HepG2 (cell line): ENCODE data around the gene POMGNT2. TPM values are rescaled to one million over a fixed set of nuclear protein-coding genes. Genes with fewer than 3 reads are reported as not detected.

Experiments
- ATAC-seq: fragments of 200-7000 bp; cut with Tn5 transposase; 3 replicates; pipeline ENCODE4 v1.9.1; 2020; ENCODE audit warnings: mild to moderate bottlenecking, moderate library complexity
- BruUV-seq: library from RNA; stranded (reverse); fragments of 400-500 nt; replicated peaks from 2 replicates; lab custom pipeline; 2021; lab: Mats Ljungman, UMichigan
- CTCF ChIA-PET: fragments of 300-600 bp; formaldehyde crosslinking; extraction: SDS; loops from one replicate; lab custom pipeline; 2021; ENCODE audit warnings: low total read pairs, inconsistent platforms, low intra/inter-chr PET ratio; lab: Yijun Ruan, JAX
- POLR2A ChIA-PET: fragments of 350-600 bp; sonication (Branson Sonifier 250); formaldehyde crosslinking; loops from one replicate; lab custom pipeline; 2020; ENCODE audit warnings: antibody characterized with exemption, inconsistent platforms; lab: Yijun Ruan, JAX
- DNase-seq: peaks from one replicate; pipeline ENCODE4 v3.0.0-alpha.2; 2015; ENCODE audit warnings: low spot score
- FAIRE-seq: peaks from 3 replicates; lab custom pipeline; 2011; peaks lifted over from hg19 to GRCh38; lab: Jason Lieb, UNC
- H2AFZ ChIP-seq: one replicate; pipeline ENCODE4 v1.6.1; 2011; ENCODE audit warnings: low read length, inconsistent platforms
- H3K27ac ChIP-seq: fragments of 300-600 bp; 3 replicates; pipeline ENCODE4 v1.8.0; 2011; ENCODE audit warnings: mixed run types, mild to moderate bottlenecking, mixed read lengths, low read length, inconsistent platforms; ENCODE audit not compliant: insufficient read depth; ENCODE audit errors: extremely low read length
- H3K27me3 ChIP-seq, 2 experiments: fragments of 200-600 bp in 1 of 2; 2 replicates in 1 of 2; 3 replicates in 1 of 2; pipeline versions ENCODE4 v1.6.0 to v1.8.0; 2011; ENCODE audit warnings: low read length in 2 of 2, mild to moderate bottlenecking in 2 of 2, moderate library complexity in 2 of 2, inconsistent platforms in 1 of 2; ENCODE audit not compliant: insufficient read depth in 2 of 2, control insufficient read depth in 1 of 2
- H3K36me3 ChIP-seq, 2 experiments: fragments of 200-600 bp in 1 of 2; replicated peaks in 1 of 2; 2 replicates in 1 of 2; 3 replicates in 1 of 2; pipeline versions ENCODE4 v1.5.1 to v1.8.0; 2011; ENCODE audit warnings: low read length in 2 of 2, inconsistent platforms in 1 of 2; ENCODE audit not compliant: insufficient read depth in 2 of 2, control insufficient read depth in 1 of 2
- H3K4me1 ChIP-seq: 2 replicates; pipeline ENCODE4 v1.5.1; 2012; ENCODE audit warnings: low read length, inconsistent platforms; ENCODE audit not compliant: insufficient read depth
- H3K4me2 ChIP-seq: 2 replicates; pipeline ENCODE4 v1.6.0; 2011; ENCODE audit warnings: low read depth, low read length, inconsistent platforms
- H3K4me3 ChIP-seq, 3 experiments: fragments of 200-600 bp in 1 of 3; sonication (generic), shearing (Covaris generic) in 1 of 3; replicated peaks in 1 of 3; 2 replicates each; pipeline ENCODE4 v1.5.1; 2011 to 2016; ENCODE audit warnings: low read length in 3 of 3, inconsistent platforms in 2 of 3, low read depth in 2 of 3, mild to moderate bottlenecking in 2 of 3, control low read depth in 1 of 3, mixed read lengths in 1 of 3; ENCODE audit not compliant: insufficient read depth in 1 of 3
- H3K79me2 ChIP-seq: one replicate; pipeline ENCODE4 v1.6.1; 2011; ENCODE audit warnings: low read length, inconsistent platforms; ENCODE audit not compliant: insufficient read depth
- H3K9ac ChIP-seq: 2 replicates; pipeline ENCODE4 v1.6.0; 2011; ENCODE audit warnings: mild to moderate bottlenecking, low read depth, low read length, inconsistent platforms; ENCODE audit not compliant: insufficient read depth
- H3K9me3 ChIP-seq: 2 replicates; pipeline ENCODE4 v1.5.1; 2012; ENCODE audit warnings: mild to moderate bottlenecking, low read length
- H4K20me1 ChIP-seq: 2 replicates; pipeline ENCODE4 v1.6.0; 2011; ENCODE audit warnings: inconsistent platforms, mild to moderate bottlenecking, low read length, moderate library complexity; ENCODE audit not compliant: insufficient read depth
- AHDC1 ChIP-seq: sonication (generic); formaldehyde crosslinking; IDR thresholded peaks from 2 replicates; pipeline ENCODE4 v1.5.1; 2020; ENCODE audit warnings: mild to moderate bottlenecking, missing genetic modification reagents, borderline replicate concordance
- CBX1 ChIP-seq: IDR thresholded peaks from one replicate; pipeline ENCODE4 v1.6.1; 2016; ENCODE audit warnings: antibody characterized with exemption, low read depth
- GTF3A ChIP-seq: sonication (generic); formaldehyde crosslinking; conservative IDR thresholded peaks from 2 replicates; pipeline ENCODE4 v1.4.0; 2020; ENCODE audit warnings: mild to moderate bottlenecking, missing genetic modification reagents
- KLF16 ChIP-seq, 2 experiments: sonication (generic) in 1 of 2; formaldehyde crosslinking in 1 of 2; IDR thresholded peaks; 2 replicates each; pipeline versions ENCODE4 v1.6.1 to v1.8.0; 2016 to 2023; ENCODE audit warnings: missing genetic modification reagents in 2 of 2, missing compliant biosample characterization in 1 of 2
- MIER3 ChIP-seq: IDR thresholded peaks from 2 replicates; pipeline ENCODE4 v1.6.1; 2016; ENCODE audit warnings: missing compliant biosample characterization, borderline replicate concordance
- POLR2G ChIP-seq: fragments of 200-400 bp; formaldehyde crosslinking; IDR thresholded peaks from 2 replicates; pipeline ENCODE4 v1.6.1; 2018; ENCODE audit warnings: mild to moderate bottlenecking, low read depth, low read length, moderate library complexity
- SETDB1 ChIP-seq: sonication (generic); formaldehyde crosslinking; IDR thresholded peaks from 2 replicates; pipeline ENCODE4 v1.5.1; 2020; ENCODE audit warnings: missing genetic modification reagents, mild to moderate bottlenecking, borderline replicate concordance
- TFE3 ChIP-seq: IDR thresholded peaks from 2 replicates; pipeline ENCODE4 v1.6.1; 2016
- YEATS4 ChIP-seq: sonication (generic); formaldehyde crosslinking; IDR thresholded peaks from 2 replicates; pipeline ENCODE4 v1.4.0; 2020; ENCODE audit warnings: missing genetic modification reagents, borderline replicate concordance
- ZBTB26 ChIP-seq: IDR thresholded peaks from 2 replicates; pipeline ENCODE4 v1.6.1; 2016; ENCODE audit warnings: missing compliant biosample characterization, missing genetic modification reagents, borderline replicate concordance
- ZNF567 ChIP-seq: sonication (generic); formaldehyde crosslinking; IDR thresholded peaks from 2 replicates; pipeline ENCODE4 v1.8.1; 2023; ENCODE audit warnings: mild to moderate bottlenecking, missing genetic modification reagents, borderline replicate concordance
- ZNF883 ChIP-seq: sonication (generic); formaldehyde crosslinking; IDR thresholded peaks from 2 replicates; pipeline ENCODE4 v1.5.1; 2020; ENCODE audit warnings: mild to moderate bottlenecking, missing genetic modification reagents; ENCODE audit errors: not compliant biosample characterization
- WGBS: methylation state at CpG from one replicate; pipeline ENCODE4 v1.1.6; 2017; ENCODE audit warnings: low lambda C conversion rate; 5-methylcytosine and 5-hydroxymethylcytosine counted together
- in situ Hi-C: cut with HindIII; loops from 2 replicates; pipeline ENCODE4 v1.10.0; 2017; ENCODE audit warnings: low pct_unique_long_range_greater_than_20kb; ENCODE audit not compliant: extremely low pct_ligation_motif_present
- intact Hi-C: fragments of 100-400 bp; cut with micrococcal nuclease; formaldehyde crosslinking; loops from one replicate; pipeline ENCODE4 v1.10.0; 2022; ENCODE audit not compliant: unreplicated experiment
- polyA plus RNA-seq, 8 experiments: library from polyadenylated mRNA; depleted of rRNA in 3 of 8; stranded (reverse) in 7 of 8; unstranded in 1 of 8; fragments of >200 nt; fragmentation: Illumina TruSeq in 4 of 8; extraction: Trizol in 4 of 8; gene quantifications; 2 replicates each; pipeline versions ENCODE4 v1.2.1 to v1.2.3, GENCODE V29; 2011 to 2016; ENCODE audit warnings: low read depth in 4 of 8, missing spikeins in 1 of 8, mixed read lengths in 1 of 8; ENCODE audit not compliant: insufficient read depth in 1 of 8
- total RNA-seq, 5 experiments: library from RNA; depleted of rRNA; stranded (reverse); fragments of >200 nt; fragmentation: Illumina TruSeq; extraction: Trizol; gene quantifications; 2 replicates each; pipeline ENCODE4 v1.2.3, GENCODE V29; 2016; ENCODE audit warnings: low read depth in 1 of 5

The POMGNT2 gene
- total and polyA plus RNA-seq, 2 of the 13 experiments (the other 11 are each of a cell fraction or from before 2014, with no cell fraction given) = 10.5 to 12.4 TPM

GRCh38 chr3:43117257-43117656 lies 11.4 kb upstream of the POMGNT2 start (continued):
- TF ChIP-seq YEATS4 (CRISPR knock-in tag) = no peak

- 38% methylated on average over 3 of the region's 3 CpGs for WGBS
- H3K36me3 ChIP-seq = no peaks in the 10 kb centered on the region
- H3K27ac ChIP-seq = no peak overlapping the region
- no peaks in the 10 kb centered on the region for H4K20me1 ChIP-seq
- in situ Hi-C loops = no loop called here
- no peak for ATAC-seq
- no peaks in the 10 kb centered on the region for H3K79me2 ChIP-seq
- intact Hi-C loops = no loop called here
- ChIA-PET CTCF (no interaction called here), POLR2A (no interaction called here)
- DNase-seq = no peak
- no TSS peak for BruUV-seq
- H3K9me3 ChIP-seq = no peaks in the 10 kb centered on the region
- H3K4me1 ChIP-seq = no peaks in the 10 kb centered on the region
- H3K9ac ChIP-seq = no peak overlapping the region
- H2AFZ ChIP-seq = no peak overlapping the region
- H3K4me3 ChIP-seq = no peak overlapping the region
- no peak overlapping the region for H3K4me2 ChIP-seq
- FAIRE-seq = no peak
- peaks cover 0 to 12% of the 10 kb centered on the region in 2 experiments; a peak in 2 of 5 replicates for H3K27me3 ChIP-seq
- no peak for TF ChIP-seq ZNF567 (CRISPR knock-in tag)
- no peak for TF ChIP-seq MIER3 (CRISPR knock-in tag)
- TF ChIP-seq SETDB1 (CRISPR knock-in tag) = no peak
- no peak for TF ChIP-seq AHDC1 (CRISPR knock-in tag)
- TF ChIP-seq CBX1 = no peak
- TF ChIP-seq KLF16 (CRISPR knock-in tag; IDR thresholded peaks at IDR 0.05) = no peak
- no peak for TF ChIP-seq ZNF883 (CRISPR knock-in tag)
- TF ChIP-seq TFE3 = no peak
- no peak for TF ChIP-seq GTF3A (CRISPR knock-in tag)
- no peak for TF ChIP-seq ZBTB26 (CRISPR knock-in tag)
- TF ChIP-seq POLR2G = no peak
Measured at GRCh38 chr3:43113671-43114070, 7.8 kb upstream of the POMGNT2 start.
